KMS-11 (cell line): ENCODE measurements around the gene LMTK2.

Source experiments
- H2AFZ ChIP-seq: fragments of 200-600 bp; sonication (generic); 2 replicates; pipeline ENCODE4 v1.6.1; 2016; ENCODE audit warnings: antibody characterized with exemption, mixed run types, low read depth
- H3K27ac ChIP-seq: fragments of 200-600 bp; sonication (generic); 2 replicates; pipeline ENCODE4 v1.6.1; 2016; ENCODE audit warnings: mild to moderate bottlenecking, mixed run types
- H3K27me3 ChIP-seq: fragments of 200-600 bp; sonication (generic); 2 replicates; pipeline ENCODE4 v1.6.1; 2017; ENCODE audit warnings: mild to moderate bottlenecking, low read depth, mixed run types, moderate library complexity; ENCODE audit not compliant: insufficient read depth
- H3K36me3 ChIP-seq: fragments of 200-600 bp; sonication (generic); 2 replicates; pipeline ENCODE4 v1.6.1; 2017; ENCODE audit warnings: mild to moderate bottlenecking, mixed run types; ENCODE audit not compliant: insufficient read depth
- H3K4me1 ChIP-seq: fragments of 200-600 bp; sonication (generic); 2 replicates; pipeline ENCODE4 v1.6.1; 2016; ENCODE audit warnings: mild to moderate bottlenecking, low read depth, mixed run types; ENCODE audit not compliant: poor library complexity, severe bottlenecking
- H3K4me2 ChIP-seq: fragments of 200-600 bp; sonication (generic); 2 replicates; pipeline ENCODE4 v1.7.0; 2016; ENCODE audit warnings: mild to moderate bottlenecking, mixed run types
- H3K4me3 ChIP-seq: fragments of 200-600 bp; sonication (generic); IDR thresholded peaks from 2 replicates; pipeline ENCODE4 v1.6.1; 2017; ENCODE audit warnings: low read depth, low read length, mixed read lengths; ENCODE audit not compliant: insufficient read depth
- H3K79me2 ChIP-seq: fragments of 200-600 bp; sonication (generic); 2 replicates; pipeline ENCODE4 v1.6.1; 2016; ENCODE audit warnings: low read depth, mixed run types; ENCODE audit not compliant: insufficient read depth
- H3K9ac ChIP-seq: fragments of 200-600 bp; sonication (generic); 2 replicates; pipeline ENCODE4 v1.6.1; 2016; ENCODE audit warnings: mild to moderate bottlenecking, mixed run types
- H4K20me1 ChIP-seq: fragments of 200-600 bp; sonication (generic); 2 replicates; pipeline ENCODE4 v1.6.1; 2016; ENCODE audit warnings: mild to moderate bottlenecking, mixed run types; ENCODE audit not compliant: insufficient read depth
- CTCF ChIP-seq: fragments of 200-600 bp; sonication (generic); conservative IDR thresholded peaks from 2 replicates; pipeline ENCODE4 v1.6.1; 2017; ENCODE audit warnings: low read depth, mild to moderate bottlenecking, antibody characterized with exemption, low read length, moderate library complexity, mixed read lengths

The LMTK2 gene

GRCh38 chr7:98177553-98177952 is 70.9 kb downstream of the LMTK2 start:
- Histone ChIP-seq H3K9ac (no peak overlapping the region), H4K20me1 (no peaks in the 10 kb centered on the region), H3K27me3 (no peaks in the 10 kb centered on the region), H3K36me3 (no peaks in the 10 kb centered on the region), H3K27ac (no peak overlapping the region), H3K4me2 (no peak overlapping the region), H2AFZ (no peak overlapping the region), H3K4me3 (no peak overlapping the region), H3K4me1 (no peaks in the 10 kb centered on the region), H3K79me2 (no peaks in the 10 kb centered on the region)
- TF ChIP-seq CTCF, result no peak

GRCh38 chr7:98178321-98178720 is 71.7 kb downstream of the LMTK2 start:
- Histone ChIP-seq H3K27me3 (no peaks in the 10 kb centered on the region), H3K27ac (no peak overlapping the region)
- no peak for TF ChIP-seq CTCF

GRCh38 chr7:98178762-98179490 is 72.3 kb downstream of the LMTK2 start:
- Histone ChIP-seq H2AFZ (no peak overlapping the region), H3K36me3 (no peaks in the 10 kb centered on the region), H3K79me2 (no peaks in the 10 kb centered on the region), H3K27me3 (no peaks in the 10 kb centered on the region), H3K9ac (no peak overlapping the region), H3K4me1 (no peaks in the 10 kb centered on the region), H3K27ac (no peak overlapping the region), H4K20me1 (no peaks in the 10 kb centered on the region), H3K4me2 (no peak overlapping the region), H3K4me3 (no peak overlapping the region)
- TF ChIP-seq CTCF, result no peak

More at GRCh38 chr7:98178321-98178720, 71.7 kb downstream of the LMTK2 start:
- Histone ChIP-seq H3K79me2 (no peaks in the 10 kb centered on the region), H3K4me1 (no peaks in the 10 kb centered on the region), H3K4me2 (no peak overlapping the region), H4K20me1 (no peaks in the 10 kb centered on the region), H2AFZ (no peak overlapping the region), H3K4me3 (no peak overlapping the region), H3K9ac (no peak overlapping the region), H3K36me3 (no peaks in the 10 kb centered on the region)

GRCh38 chr7:98180751-98181150 is 74.1 kb downstream of the LMTK2 start:
- TF ChIP-seq CTCF, result no peak
- no peak overlapping the region for H3K4me3 ChIP-seq
- no peak overlapping the region for H2AFZ ChIP-seq
- no peak overlapping the region for H3K27ac ChIP-seq
- H3K36me3 ChIP-seq, result no peaks in the 10 kb centered on the region
- H3K27me3 ChIP-seq, result no peaks in the 10 kb centered on the region
- H3K4me1 ChIP-seq, result no peaks in the 10 kb centered on the region
- H3K9ac ChIP-seq, result no peak overlapping the region
- H3K4me2 ChIP-seq, result no peak overlapping the region
- no peaks in the 10 kb centered on the region for H3K79me2 ChIP-seq
- H4K20me1 ChIP-seq, result no peaks in the 10 kb centered on the region
